Neural cell (in vitro differentiated cells): ENCODE measurements around the gene ABCC3. TPM values are rescaled to one million over a fixed set of nuclear protein-coding genes. Genes with fewer than 3 reads are reported as not detected.

Experiments
- H2AFZ ChIP-seq: fragments of 200-600, 300-800 bp; sonication (generic), shearing (Covaris generic); 2 replicates; pipeline ENCODE4 v1.6.0; 2014; ENCODE audit warnings: low read depth, mild to moderate bottlenecking, antibody characterized with exemption, low read length, moderate library complexity
- H3F3A ChIP-seq: fragments of 200-600 bp; shearing (Covaris generic); 2 replicates; pipeline ENCODE4 v1.6.1; 2016; ENCODE audit warnings: mild to moderate bottlenecking, moderate library complexity, mixed read lengths, antibody characterized with exemption, low read length; ENCODE audit not compliant: insufficient read depth, poor library complexity, severe bottlenecking
- H3K27ac ChIP-seq: fragments of 200-600, 300-800 bp; sonication (generic), shearing (Covaris generic); 2 replicates; pipeline ENCODE4 v1.5.1; 2014; ENCODE audit warnings: mild to moderate bottlenecking, low read length, moderate library complexity
- H3K27me3 ChIP-seq: fragments of 300-800, 200-600 bp; sonication (generic), shearing (Covaris generic); 2 replicates; pipeline ENCODE4 v1.6.0; 2014; ENCODE audit warnings: mild to moderate bottlenecking, low read depth, low read length, moderate library complexity; ENCODE audit not compliant: insufficient read depth
- H3K36me3 ChIP-seq: fragments of 300-800, 200-600 bp; sonication (generic), shearing (Covaris generic); 2 replicates; pipeline ENCODE4 v1.5.1; 2014; ENCODE audit warnings: mild to moderate bottlenecking, antibody characterized with exemption, low read length, moderate library complexity; ENCODE audit not compliant: insufficient read depth
- H3K4me2 ChIP-seq: fragments of 300-800, 200-600 bp; sonication (generic), shearing (Covaris generic); 2 replicates; pipeline ENCODE4 v1.6.0; 2014; ENCODE audit warnings: mild to moderate bottlenecking, low read length
- H3K4me3 ChIP-seq: fragments of 300-800, 200-600 bp; sonication (generic), shearing (Covaris generic); 2 replicates; pipeline ENCODE4 v1.5.1; 2014; ENCODE audit warnings: mild to moderate bottlenecking, low read length, moderate library complexity
- H3K79me2 ChIP-seq: fragments of 200-600 bp; shearing (Covaris generic); replicated peaks from 2 replicates; pipeline ENCODE4 v1.6.0; 2014; ENCODE audit warnings: mild to moderate bottlenecking, low read length, moderate library complexity; ENCODE audit not compliant: insufficient read depth
- H3K9ac ChIP-seq: fragments of 300-800, 200-600 bp; sonication (generic), shearing (Covaris generic); 2 replicates; pipeline ENCODE4 v1.6.1; 2016; ENCODE audit warnings: mild to moderate bottlenecking, low read length, mixed read lengths
- H3K9me2 ChIP-seq: fragments of 200-600 bp; shearing (Covaris generic); 2 replicates; pipeline ENCODE4 v1.6.1; 2016; ENCODE audit warnings: mild to moderate bottlenecking, low read length, mixed read lengths; ENCODE audit not compliant: insufficient read depth
- H3K9me3 ChIP-seq: fragments of 200-600, 300-800 bp; sonication (generic), shearing (Covaris generic); 2 replicates; pipeline ENCODE4 v1.6.1; 2016; ENCODE audit warnings: mild to moderate bottlenecking, mixed run types, low read length, moderate library complexity, mixed read lengths
- H4K20me1 ChIP-seq: fragments of 200-600 bp; shearing (Covaris generic); 2 replicates; pipeline ENCODE4 v1.6.1; 2016; ENCODE audit warnings: mild to moderate bottlenecking, mixed run types; ENCODE audit not compliant: insufficient read depth
- EP300 ChIP-seq: fragments of 450-650 bp; conservative IDR thresholded peaks from 2 replicates; pipeline ENCODE4 v1.6.1; 2014; ENCODE audit warnings: antibody characterized with exemption, mild to moderate bottlenecking, moderate library complexity; ENCODE audit not compliant: poor library complexity, severe bottlenecking
- EZH2 ChIP-seq: fragments of 200-600, 300-800 bp; shearing (Covaris generic), sonication (generic); IDR thresholded peaks from 2 replicates; pipeline ENCODE4 v1.6.1; 2014; ENCODE audit warnings: antibody characterized with exemption, low read length, borderline replicate concordance, mild to moderate bottlenecking; ENCODE audit not compliant: insufficient read depth, poor library complexity, severe bottlenecking
- MXI1 ChIP-seq: fragments of 450-650 bp; conservative IDR thresholded peaks from 2 replicates; pipeline ENCODE4 v1.6.1; 2014; ENCODE audit warnings: antibody characterized with exemption, mild to moderate bottlenecking; ENCODE audit not compliant: poor library complexity, severe bottlenecking
- POLR2AphosphoS5 ChIP-seq: IDR thresholded peaks from 2 replicates; pipeline ENCODE4 v1.6.1; 2012
- RAD21 ChIP-seq: fragments of 450-650 bp; conservative IDR thresholded peaks from 2 replicates; pipeline ENCODE4 v1.6.1; 2014; ENCODE audit warnings: antibody characterized with exemption, mild to moderate bottlenecking, moderate library complexity
- SMC3 ChIP-seq: fragments of 450-650 bp; conservative IDR thresholded peaks from 2 replicates; pipeline ENCODE4 v1.6.1; 2014; ENCODE audit warnings: antibody characterized with exemption, mild to moderate bottlenecking, moderate library complexity; ENCODE audit not compliant: poor library complexity
- TAF1 ChIP-seq: IDR thresholded peaks from 2 replicates; pipeline ENCODE4 v1.6.1; 2012; ENCODE audit warnings: low read depth
- polyA plus RNA-seq: library from polyadenylated mRNA; depleted of rRNA; stranded (reverse); fragments of >200 nt; gene quantifications from 2 replicates; pipeline ENCODE4 v1.2.3, GENCODE V29; 2014
- TF ChIP-seq, protein P1 (sequence below): fragments of 450-650 bp; IDR thresholded peaks from 2 replicates; pipeline ENCODE4 v1.5.1; 2014; ENCODE audit warnings: antibody characterized with exemption, mild to moderate bottlenecking, moderate library complexity; ENCODE audit not compliant: poor library complexity, severe bottlenecking
- TF ChIP-seq, protein P2 (sequence below): IDR thresholded peaks from 2 replicates; pipeline ENCODE4 v1.6.1; 2012; ENCODE audit warnings: borderline replicate concordance

The ABCC3 gene
- polyA plus RNA-seq, 1 donor from 2014 or later: not detected

GRCh38 chr17:50691550-50692447 is 57.1 kb downstream of the ABCC3 start:
- Histone ChIP-seq H2AFZ (no peak overlapping the region), H3K9me2 (no peaks in the 10 kb centered on the region), H3K9ac (peak overlapping the region; percentile 1), H3K9me3 (no peaks in the 10 kb centered on the region), H3K36me3 (peaks cover 16% of the 10 kb centered on the region), H3K27ac (no peak overlapping the region), H4K20me1 (no peaks in the 10 kb centered on the region), H3K4me3 (no peak overlapping the region), H3F3A (no peaks in the 10 kb centered on the region), H3K4me2 (no peak overlapping the region), H3K79me2 (no peaks in the 10 kb centered on the region), H3K27me3 (no peaks in the 10 kb centered on the region)
- TF ChIP-seq EZH2 (no peak), RAD21 (no peak), SMC3 (no peak), EP300 (no peak), TAF1 (no peak), POLR2AphosphoS5 (no peak), MXI1 (no peak)
- TF ChIP-seq, protein P1, sequence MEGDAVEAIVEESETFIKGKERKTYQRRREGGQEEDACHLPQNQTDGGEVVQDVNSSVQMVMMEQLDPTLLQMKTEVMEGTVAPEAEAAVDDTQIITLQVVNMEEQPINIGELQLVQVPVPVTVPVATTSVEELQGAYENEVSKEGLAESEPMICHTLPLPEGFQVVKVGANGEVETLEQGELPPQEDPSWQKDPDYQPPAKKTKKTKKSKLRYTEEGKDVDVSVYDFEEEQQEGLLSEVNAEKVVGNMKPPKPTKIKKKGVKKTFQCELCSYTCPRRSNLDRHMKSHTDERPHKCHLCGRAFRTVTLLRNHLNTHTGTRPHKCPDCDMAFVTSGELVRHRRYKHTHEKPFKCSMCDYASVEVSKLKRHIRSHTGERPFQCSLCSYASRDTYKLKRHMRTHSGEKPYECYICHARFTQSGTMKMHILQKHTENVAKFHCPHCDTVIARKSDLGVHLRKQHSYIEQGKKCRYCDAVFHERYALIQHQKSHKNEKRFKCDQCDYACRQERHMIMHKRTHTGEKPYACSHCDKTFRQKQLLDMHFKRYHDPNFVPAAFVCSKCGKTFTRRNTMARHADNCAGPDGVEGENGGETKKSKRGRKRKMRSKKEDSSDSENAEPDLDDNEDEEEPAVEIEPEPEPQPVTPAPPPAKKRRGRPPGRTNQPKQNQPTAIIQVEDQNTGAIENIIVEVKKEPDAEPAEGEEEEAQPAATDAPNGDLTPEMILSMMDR: no peak
- TF ChIP-seq, protein P2, sequence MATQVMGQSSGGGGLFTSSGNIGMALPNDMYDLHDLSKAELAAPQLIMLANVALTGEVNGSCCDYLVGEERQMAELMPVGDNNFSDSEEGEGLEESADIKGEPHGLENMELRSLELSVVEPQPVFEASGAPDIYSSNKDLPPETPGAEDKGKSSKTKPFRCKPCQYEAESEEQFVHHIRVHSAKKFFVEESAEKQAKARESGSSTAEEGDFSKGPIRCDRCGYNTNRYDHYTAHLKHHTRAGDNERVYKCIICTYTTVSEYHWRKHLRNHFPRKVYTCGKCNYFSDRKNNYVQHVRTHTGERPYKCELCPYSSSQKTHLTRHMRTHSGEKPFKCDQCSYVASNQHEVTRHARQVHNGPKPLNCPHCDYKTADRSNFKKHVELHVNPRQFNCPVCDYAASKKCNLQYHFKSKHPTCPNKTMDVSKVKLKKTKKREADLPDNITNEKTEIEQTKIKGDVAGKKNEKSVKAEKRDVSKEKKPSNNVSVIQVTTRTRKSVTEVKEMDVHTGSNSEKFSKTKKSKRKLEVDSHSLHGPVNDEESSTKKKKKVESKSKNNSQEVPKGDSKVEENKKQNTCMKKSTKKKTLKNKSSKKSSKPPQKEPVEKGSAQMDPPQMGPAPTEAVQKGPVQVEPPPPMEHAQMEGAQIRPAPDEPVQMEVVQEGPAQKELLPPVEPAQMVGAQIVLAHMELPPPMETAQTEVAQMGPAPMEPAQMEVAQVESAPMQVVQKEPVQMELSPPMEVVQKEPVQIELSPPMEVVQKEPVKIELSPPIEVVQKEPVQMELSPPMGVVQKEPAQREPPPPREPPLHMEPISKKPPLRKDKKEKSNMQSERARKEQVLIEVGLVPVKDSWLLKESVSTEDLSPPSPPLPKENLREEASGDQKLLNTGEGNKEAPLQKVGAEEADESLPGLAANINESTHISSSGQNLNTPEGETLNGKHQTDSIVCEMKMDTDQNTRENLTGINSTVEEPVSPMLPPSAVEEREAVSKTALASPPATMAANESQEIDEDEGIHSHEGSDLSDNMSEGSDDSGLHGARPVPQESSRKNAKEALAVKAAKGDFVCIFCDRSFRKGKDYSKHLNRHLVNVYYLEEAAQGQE: no peak

DNA sequence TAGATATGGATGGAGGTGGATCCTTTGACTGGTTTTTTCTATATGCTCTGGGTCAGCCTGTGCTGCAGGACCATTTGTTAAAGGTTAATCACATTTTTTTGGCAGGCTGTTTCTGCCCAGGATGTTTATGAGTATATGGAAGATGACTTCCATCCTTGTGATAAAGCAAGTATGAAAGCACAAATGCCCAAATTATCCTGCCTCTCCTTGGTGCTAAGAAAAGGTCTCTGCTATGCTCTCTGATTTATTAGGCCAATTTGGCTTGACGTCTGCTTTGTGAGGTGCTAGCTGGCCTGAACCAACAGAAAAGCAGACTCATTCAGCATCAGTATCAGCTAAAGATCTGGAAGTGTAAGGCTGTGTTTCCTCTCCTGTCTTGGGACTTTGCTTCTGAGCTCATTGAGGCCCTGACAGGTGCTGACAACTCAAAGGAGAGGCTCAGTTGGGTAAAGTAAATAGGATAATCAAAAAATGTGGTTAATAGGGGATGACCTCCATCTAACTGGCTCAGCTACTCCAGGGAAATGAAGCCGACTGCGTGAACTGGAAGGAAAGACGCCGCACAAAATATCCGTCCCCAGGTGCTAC is 57.9 kb downstream of the ABCC3 start:
- H3K27ac ChIP-seq: no peak overlapping the region
- TF ChIP-seq TAF1 (no peak), EP300 (no peak), SMC3 (no peak), POLR2AphosphoS5 (no peak), MXI1 (no peak), RAD21 (no peak), EZH2 (no peak)
- TF ChIP-seq, protein P1: no peak
- TF ChIP-seq, protein P2: no peak
- H3F3A ChIP-seq: no peaks in the 10 kb centered on the region
- H3K4me2 ChIP-seq: no peak overlapping the region
- H3K9me2 ChIP-seq: no peaks in the 10 kb centered on the region
- no peaks in the 10 kb centered on the region for H3K79me2 ChIP-seq
- no peaks in the 10 kb centered on the region for H4K20me1 ChIP-seq
- H3K27me3 ChIP-seq: no peaks in the 10 kb centered on the region
- H3K9me3 ChIP-seq: no peaks in the 10 kb centered on the region
- peaks cover 16% of the 10 kb centered on the region for H3K36me3 ChIP-seq
- no peak overlapping the region for H3K9ac ChIP-seq
- no peak overlapping the region for H2AFZ ChIP-seq
- H3K4me3 ChIP-seq: no peak overlapping the region
